Endometrium (tissue), 2 donors: ENCODE measurements around the gene DYNC1LI2.
"Not testable (repeated sequence)": the region's sequence is repeated elsewhere in the genome, so short reads cannot be mapped to it uniquely, and the experiment has no call there.

Experiments
- FAIRE-seq: peaks from 2 replicates; lab custom pipeline; 2012; peaks lifted over from hg19 to GRCh38; lab: Jason Lieb, UNC
- donor health status: control.
- donor health status: control.

DYNC1LI2 gene

DNA sequence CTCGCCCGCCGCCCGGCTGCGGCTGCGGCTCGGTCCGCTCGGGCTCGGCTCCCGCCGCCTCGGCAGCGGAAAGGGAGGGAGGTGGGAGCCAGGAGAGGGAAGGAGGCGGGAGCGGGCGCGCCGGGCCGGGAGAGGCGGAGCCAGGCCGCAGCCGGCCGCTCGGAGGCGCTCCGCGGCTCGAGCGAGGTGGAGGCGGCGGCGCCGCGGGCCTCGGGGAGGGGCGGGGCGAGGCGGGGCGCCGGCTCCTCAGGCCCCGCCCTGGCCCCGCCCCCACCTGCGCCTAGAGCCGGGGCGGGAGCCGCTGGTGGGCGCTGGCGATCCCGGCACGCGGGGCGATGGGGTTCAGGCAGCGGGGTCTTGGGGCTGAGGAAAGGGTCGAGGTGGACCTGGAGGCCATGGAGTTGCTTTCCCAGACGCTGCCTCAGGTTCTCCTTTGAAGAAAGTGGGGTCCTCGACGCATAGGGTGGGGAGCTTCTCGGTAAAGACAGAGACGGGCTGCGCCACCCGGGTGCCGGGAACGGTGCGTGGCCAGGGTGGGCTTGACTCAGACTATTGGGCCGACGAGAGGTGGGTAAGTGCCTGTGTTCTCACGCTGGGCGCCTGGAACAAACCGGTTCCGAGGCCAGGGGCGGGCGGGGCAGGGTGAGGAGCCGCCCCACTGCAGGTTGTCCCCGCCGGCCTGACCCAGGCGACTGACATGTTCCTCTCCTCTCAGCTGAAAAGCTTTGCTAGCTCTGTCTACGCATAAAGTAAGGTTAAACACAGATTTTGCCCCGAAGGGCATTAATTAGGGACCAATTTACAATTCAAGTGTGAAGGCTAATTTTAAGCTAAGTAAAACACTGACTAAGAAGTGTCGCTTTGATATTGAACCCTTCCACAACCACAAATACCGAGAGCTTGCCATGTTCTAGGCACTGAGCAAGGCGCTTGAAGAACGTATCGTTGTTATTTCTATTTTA lies 54.5 kb downstream of the DYNC1LI2 start, which contains the start of gene CMTM4:
TSS of gene CMTM4 (minus strand) at position 75 of the 962 bp plus-strand sequence. CDS start 218 bp downstream, outside the sequence.
- no peak for FAIRE-seq

DNA sequence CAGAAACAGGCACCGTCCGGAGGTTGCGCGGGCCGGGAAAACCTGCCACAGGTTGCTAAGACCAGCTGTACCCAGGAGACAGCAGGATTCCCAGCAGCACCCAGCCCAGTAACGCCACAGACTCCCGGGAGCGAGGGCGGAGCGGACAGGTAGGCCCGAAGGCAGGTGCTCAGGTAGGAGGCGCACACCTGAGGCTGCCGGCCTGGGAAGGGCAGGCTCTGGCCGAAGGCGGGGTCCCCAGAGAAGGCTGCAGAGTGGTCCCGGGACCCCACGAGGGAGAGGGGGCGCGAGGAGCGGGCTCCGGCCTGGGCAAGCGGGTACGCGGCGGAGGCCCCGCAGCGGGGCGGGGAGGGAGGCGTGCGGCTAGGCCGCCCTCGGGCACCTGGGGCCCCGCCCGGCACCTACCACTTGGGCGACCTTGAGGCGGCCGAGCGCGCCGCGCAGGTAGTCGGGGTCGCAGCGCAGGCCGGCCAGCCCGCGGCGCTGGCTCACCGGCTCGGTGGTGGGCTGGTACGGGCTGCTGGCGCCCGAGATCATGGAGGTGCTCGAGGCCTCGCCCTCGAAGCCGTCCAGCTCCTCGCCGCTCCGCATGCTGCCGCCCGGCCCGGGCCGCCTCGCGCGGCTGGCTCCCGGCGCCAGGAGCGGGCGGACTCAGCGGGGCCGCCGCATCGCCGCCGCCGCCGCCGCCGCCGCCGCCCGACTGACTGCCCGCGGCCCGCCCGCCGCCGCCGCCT lies 55.3 kb downstream of the DYNC1LI2 start:
- FAIRE-seq: no peak

DNA sequence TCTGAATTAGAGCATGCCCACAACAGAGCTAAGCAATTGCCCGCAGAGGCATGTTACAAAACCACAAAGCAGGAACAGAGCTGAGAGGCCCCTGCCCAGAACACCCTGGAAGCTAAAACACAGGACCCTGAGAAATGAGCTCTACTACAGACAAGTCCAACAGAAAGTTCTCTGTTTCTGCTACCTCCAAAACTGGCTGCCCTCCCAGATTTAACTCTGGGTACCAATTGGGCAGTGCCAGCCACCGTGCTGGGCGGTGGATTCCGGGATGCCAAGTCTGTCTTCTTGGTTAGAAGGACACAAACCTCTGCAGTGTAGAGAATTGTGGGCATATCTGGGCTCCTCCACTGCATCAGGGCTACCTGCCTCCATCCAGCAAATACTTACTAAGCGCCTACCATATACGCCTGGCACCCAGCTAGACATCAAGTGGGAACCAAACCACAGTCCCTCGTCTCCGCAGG lies 55.9 kb downstream of the DYNC1LI2 start:
- FAIRE-seq: no peak

DNA sequence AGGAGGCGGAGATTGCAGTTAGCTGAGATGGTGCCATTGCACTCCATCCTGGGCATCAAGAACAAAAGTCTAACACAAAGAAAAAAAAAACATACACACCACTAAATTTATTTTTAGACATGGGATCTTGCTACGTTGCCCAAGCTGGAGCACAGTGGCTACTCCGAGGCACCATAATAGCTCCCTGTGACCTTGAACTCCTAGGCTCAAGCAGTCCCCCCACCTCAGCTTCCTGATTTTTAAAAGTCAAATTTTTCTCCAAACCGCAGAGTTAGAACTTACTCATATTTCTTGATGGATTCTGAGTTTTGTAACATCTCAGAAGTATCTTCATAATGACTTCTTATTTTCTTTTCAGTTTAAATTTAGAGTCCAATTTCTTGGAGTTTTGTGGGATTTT lies 58.3 kb downstream of the DYNC1LI2 start:
- no peak for FAIRE-seq

DNA sequence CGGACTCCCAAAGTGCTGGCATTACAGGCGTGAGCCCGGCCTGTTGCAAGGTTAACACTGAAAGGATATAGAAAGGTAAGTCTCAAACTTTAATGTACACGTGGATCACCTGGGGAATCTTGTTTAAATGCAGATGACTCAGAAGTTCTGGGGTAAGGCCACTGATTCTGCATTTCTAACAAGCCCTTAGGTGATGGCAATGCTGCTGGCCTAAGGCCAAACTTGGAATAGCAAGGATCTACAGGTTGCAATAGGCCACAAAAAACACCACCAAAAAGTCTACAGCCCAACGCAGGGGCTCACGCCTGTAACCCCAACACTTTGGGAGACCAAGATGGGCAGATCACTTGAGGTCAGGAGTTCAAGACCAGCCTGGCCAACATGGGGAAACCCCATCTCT lies 59.1 kb downstream of the DYNC1LI2 start:
- no peak for FAIRE-seq

DNA sequence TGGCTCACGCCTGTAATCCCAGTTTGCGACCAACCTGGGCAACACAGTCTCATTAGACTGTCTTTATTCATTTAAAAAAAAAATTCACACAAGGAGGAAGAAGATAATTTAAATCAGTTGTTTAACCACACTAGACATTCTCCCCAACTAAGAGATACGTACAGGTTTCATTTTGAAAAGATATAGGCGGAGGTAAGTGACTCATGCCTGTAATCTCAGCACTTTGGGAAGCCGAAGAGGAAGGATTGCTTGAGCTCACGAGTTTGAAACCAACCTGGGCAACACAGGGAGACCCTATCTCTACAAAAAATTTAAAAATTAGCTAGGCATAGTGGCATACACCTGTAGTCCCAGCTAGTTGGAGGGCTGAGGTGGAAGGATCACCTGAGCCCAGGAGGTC lies 60.2 kb downstream of the DYNC1LI2 start:
- FAIRE-seq: no peak

- no peak for FAIRE-seq
Measured at GRCh38 chr16:66690106-66690847, 61.1 kb downstream of the DYNC1LI2 start.

- FAIRE-seq: no peak
Measured at GRCh38 chr16:66689282-66689681, 62.1 kb downstream of the DYNC1LI2 start.

DNA sequence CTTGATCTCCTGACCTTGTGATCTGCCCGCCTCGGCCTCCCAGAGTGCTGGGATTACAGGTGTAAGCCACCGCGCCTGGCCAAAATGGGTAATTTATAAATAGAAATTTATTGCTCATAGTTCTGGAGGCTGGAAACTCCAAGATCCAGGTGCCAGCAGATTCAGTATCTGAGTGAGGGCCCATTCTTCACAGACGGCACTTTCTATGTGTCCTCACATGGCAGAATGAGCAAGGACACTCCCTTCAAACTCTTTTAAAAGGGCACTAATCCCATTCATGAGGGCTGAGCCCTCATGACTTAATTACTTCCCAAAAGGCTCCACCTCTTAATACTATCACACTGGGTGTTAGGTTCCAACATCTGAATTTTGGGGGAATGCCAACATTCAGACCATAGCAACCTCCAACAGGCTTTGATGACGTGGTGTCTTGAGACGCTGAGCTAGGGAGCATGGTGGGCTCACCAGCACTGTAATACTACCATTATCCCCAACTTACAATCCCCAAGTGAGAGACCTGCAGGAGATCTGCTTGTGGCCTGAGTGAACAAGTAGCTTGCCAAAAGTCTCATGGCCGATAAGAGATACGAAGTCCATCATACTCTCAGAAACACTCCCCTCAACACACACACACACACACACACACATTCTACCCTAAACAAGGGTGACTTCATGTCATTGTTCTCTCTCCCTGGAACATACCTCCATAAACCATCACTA lies 63.3 kb downstream of the DYNC1LI2 start:
- FAIRE-seq: no peak

- FAIRE-seq: not testable (repeated sequence)
Measured at GRCh38 chr16:66685501-66686115, 65.8 kb downstream of the DYNC1LI2 start.

- FAIRE-seq: no peak
Measured at GRCh38 chr16:66682271-66682670, 69.1 kb downstream of the DYNC1LI2 start.

- FAIRE-seq: no peak
Measured at GRCh38 chr16:66681676-66682075, 69.7 kb downstream of the DYNC1LI2 start.

DNA sequence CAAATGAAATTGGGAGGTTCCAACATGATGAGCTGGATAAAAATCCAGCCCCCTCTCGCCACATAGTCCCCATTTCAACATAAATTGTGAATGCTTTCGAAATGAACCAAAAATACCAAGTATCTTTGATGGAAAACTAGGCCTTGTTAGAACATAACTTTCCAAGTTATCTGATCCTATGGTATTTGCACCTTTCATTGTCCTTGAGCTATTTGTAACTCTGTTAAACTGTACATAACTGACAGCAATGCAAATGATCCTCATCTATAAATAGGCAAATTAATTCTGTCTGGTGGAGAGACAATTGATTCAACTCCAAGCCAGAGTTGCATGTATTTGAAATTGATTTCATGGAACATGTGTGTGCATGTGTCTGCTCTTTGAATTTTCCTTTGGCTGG lies 73.1 kb downstream of the DYNC1LI2 start:
- FAIRE-seq: no peak

- FAIRE-seq: no peak
Measured at GRCh38 chr16:66677836-66678235, 73.6 kb downstream of the DYNC1LI2 start.

DNA sequence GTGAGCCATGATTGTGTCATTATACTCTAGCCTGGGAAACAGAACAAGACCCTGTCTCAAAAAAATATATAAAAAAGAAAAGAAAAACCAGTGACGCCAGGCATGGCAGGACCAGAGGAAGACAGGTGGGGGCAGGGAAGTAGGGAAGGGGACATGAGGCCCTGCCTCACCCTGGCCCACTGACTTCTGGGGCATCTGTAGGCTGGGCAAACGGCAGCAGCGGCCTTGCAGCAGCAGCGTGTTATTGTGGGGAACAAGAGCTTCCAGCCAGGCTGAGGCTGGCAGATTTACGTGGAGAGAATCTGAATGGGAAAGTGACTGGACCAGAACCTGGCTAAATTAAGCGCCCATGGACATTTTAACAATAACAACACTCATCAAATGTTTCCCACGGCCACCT lies 74.2 kb downstream of the DYNC1LI2 start:
- FAIRE-seq: no peak

DNA sequence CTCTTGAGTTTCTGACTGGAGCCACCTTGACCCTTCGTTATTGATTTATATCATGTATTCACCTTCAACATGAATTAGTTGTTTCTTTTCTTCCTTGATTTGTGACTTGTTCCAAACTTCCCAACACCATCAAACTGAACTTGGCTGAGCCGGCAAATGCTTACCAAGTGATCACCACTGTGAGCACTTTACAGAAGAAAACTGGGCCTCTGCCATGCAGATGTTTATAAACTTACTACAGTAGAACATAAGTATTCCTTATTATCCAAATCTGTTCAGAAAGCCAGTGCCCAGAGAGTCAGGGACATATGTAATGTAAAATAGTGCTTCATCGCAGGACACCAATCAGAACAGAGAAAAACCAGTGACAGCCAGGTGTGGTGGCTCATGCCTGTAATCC lies 74.8 kb downstream of the DYNC1LI2 start:
- FAIRE-seq: no peak

DNA sequence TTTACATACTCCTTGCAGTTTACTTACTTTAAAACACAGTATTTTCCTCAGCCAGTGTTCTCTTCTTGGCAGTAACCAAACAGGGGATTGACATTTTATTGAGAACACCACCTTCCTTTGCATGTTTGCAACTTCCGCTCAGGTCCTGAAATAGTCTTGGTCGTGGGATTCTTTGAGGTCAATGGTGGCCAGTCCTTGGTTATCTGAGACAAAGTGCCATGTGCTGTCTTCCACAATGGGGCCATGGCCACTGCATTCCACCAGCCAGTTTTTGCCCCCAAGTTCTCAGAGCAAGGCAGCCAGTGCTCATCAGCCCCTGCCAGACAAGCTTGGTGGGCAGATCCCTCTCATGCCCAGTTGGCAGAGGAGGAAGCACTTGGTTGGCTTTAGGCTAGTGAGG lies 77.7 kb downstream of the DYNC1LI2 start:
- no peak for FAIRE-seq
